Inflammatory macrophage (primary cell): ENCODE measurements around the gene REXO1.

Experiments used
- DNase-seq, 2 donors: peaks; one replicate each; pipeline ENCODE4 v3.0.0-alpha.2; 2020 to 2022

Gene REXO1

GRCh38 chr19:1790054-1790792, 58.1 kb downstream of the REXO1 start:
- DNase-seq: no peak

- DNase-seq: no peak
These were observed 58.8 kb downstream of the REXO1 start for GRCh38 chr19:1789261-1790041.

- DNase-seq: no peak
These were observed 61.2 kb downstream of the REXO1 start for GRCh38 chr19:1787116-1787515.

- no peak for DNase-seq
These were observed 61.6 kb downstream of the REXO1 start for GRCh38 chr19:1786668-1787067.

- DNase-seq: no peak
These were observed 63.0 kb downstream of the REXO1 start for GRCh38 chr19:1785310-1785709.

- peak in 1 of 2 donors; percentile 25 for DNase-seq
These were observed 64.4 kb downstream of the REXO1 start for GRCh38 chr19:1783874-1784273.

- no peak for DNase-seq
These were observed 64.9 kb downstream of the REXO1 start for GRCh38 chr19:1783354-1783753.

GRCh38 chr19:1782521-1782920, 65.8 kb downstream of the REXO1 start:
- DNase-seq: no peak

GRCh38 chr19:1780272-1780958, 67.9 kb downstream of the REXO1 start:
- DNase-seq: peak; percentile 6 to 27

- DNase-seq: no peak
These were observed 68.7 kb downstream of the REXO1 start for GRCh38 chr19:1779574-1779973.

- no peak for DNase-seq
These were observed 71.1 kb downstream of the REXO1 start for GRCh38 chr19:1777149-1777548.

GRCh38 chr19:1776606-1777147, 71.6 kb downstream of the REXO1 start:
- DNase-seq: no peak

- DNase-seq: no peak
These were observed 72.2 kb downstream of the REXO1 start for GRCh38 chr19:1775951-1776605.

GRCh38 chr19:1774989-1775772, 73.1 kb downstream of the REXO1 start:
- DNase-seq: no peak

- no peak for DNase-seq
These were observed 75.1 kb downstream of the REXO1 start for GRCh38 chr19:1773184-1773583.

GRCh38 chr19:1770866-1771576, 77.3 kb downstream of the REXO1 start:
- DNase-seq: no peak

- no peak for DNase-seq
These were observed 78.7 kb downstream of the REXO1 start for GRCh38 chr19:1769645-1769985.

GRCh38 chr19:1768918-1769644, 79.2 kb downstream of the REXO1 start:
- no peak for DNase-seq

- DNase-seq: peak; percentile 7 to 36
These were observed 80.0 kb downstream of the REXO1 start for GRCh38 chr19:1768248-1768647.

GRCh38 chr19:1767464-1767933, 80.8 kb downstream of the REXO1 start:
- DNase-seq: peak; percentile 19 to 20
